Activated CD4-positive, alpha-beta T cell treated with anti-CD3 and anti-CD28 coated beads, Interleukin-2, amount 50 U/mL, for 4 hours (primary cell): ENCODE results near the gene ANKRD60.
A peak's percentile ranks its signal among the peaks of the same experiment; 100 is the strongest.

Experiments
- DNase-seq, 2 experiments: peaks; one replicate each; pipeline ENCODE4 v3.0.0-alpha.2; 2020

ANKRD60 gene

DNA sequence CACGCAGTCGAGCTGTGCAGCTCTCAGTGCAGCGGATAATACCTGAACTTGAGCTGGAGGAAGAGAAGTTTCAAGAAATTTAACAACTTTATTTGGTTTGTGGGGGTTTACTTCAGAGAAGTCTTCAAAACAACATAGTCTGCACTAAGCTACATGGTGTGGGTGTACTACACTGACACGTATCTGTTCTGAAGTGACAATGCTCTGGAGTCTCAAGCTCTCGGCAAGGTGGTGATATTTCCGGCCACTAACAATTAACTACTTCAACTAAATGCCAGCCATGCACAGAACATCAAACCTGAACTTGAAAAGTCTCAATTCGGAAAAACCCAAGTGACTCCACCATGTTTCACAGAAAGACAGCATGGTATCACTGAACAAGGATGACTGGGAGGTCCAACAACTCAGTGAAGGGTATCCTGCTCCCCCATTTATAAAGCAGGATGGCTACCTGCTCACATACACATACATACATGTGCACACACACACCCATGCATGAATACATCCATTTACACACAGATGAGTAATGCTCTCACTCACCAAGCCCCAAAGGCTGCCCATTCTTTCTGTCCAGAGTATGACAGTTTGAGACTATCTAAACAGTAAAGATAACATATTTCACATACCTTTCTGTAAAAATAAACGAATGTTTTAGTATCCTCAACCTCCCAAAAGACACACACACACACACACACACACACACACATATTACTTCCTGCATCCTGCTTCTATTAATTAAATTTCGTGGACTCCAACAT, 15.4 kb upstream of the ANKRD60 start:
- DNase-seq, result no peak

- no peak for DNase-seq
Measured at GRCh38 chr20:58242824-58243223, 14.4 kb upstream of the ANKRD60 start.

DNA sequence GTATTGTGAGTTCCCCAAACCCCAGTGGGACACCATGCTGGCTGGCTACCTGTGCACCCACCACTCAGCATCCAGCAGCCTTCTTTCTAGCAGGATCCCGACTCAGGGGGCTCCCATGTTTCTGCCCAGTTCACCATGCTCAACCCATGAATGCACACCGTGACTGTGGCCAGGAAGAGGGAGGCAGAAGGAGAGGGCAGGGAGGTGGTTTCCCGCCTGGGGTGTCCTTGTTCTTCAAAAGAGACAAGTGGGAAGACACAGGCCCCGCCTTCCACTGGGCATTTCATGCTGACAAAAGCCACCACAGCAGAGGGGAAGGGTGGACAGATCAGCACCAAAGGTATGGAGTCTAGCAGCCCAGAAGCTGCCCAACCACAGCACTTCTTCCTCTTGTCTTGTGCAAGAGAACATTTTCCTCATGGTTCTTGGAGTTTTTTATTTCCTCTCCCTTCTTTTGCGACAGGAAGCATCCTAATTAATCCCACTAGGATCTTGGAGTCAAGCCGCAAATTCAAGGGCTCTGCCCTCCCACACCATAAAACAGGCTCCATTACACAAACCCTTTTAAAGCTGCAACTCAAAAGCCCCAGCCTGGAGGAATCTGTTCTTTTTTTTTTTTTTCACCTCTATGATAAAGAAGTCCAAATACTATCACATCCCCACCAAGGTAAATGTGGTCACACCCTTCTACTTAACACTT, 13.5 kb upstream of the ANKRD60 start:
- DNase-seq, result no peak

- no peak for DNase-seq
Measured at GRCh38 chr20:58240471-58240870, 12.0 kb upstream of the ANKRD60 start.

DNA sequence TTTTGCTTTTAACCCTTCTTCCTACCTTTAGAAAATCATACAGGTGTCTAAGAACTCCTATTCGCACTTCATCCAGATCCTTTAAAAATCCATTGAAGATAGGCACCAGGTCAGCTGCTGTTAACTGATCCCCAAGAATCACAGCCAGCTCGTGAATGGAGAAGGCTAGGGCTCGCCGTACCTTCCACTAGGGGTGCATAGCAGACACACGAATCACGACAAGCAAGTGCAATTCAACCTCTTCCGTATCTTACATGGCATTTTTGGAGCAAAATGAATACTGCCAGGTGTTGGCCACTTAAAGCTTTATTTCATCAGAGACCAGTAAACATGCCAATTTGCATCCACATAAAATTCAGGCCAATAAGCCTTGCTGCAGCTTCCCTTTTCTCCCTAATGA, 10.8 kb upstream of the ANKRD60 start:
- DNase-seq, result no peak

GRCh38 chr20:58238490-58238889, 10.0 kb upstream of the ANKRD60 start:
- DNase-seq, result no peak

GRCh38 chr20:58237318-58238132, 9.1 kb upstream of the ANKRD60 start:
- DNase-seq, result no peak

DNA sequence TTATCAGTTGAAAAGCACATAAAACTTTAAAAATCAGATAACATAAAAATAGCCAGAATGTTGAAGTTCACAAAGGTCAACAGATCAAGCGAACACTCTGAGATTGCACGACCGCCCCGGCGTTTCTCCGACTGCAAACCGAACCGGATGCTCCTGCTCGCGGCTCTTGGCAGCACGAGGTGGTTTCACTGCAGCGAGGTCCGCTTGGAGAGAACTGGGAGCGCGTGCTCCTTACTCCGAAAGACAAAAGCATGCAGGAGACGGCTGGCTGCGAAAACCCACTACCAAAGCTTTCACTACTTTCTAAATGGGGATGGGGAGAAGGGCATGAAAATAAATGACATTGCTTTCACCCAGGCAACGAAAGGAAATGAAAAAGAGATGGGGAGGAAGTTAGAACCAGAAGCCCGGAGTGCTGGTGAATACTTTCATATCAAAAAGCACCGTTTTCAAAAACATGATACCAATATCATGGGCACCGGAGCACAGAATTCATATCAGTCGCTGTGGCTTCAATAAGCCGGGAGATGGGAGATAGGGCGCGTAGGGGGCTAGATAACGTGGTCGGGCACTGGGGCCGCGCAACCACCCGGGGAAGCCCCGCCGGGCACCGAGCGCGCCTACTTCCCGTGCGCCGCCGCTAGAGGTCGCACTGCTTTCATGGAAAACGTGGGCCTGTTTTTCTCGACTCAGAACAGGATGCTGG, 8.3 kb upstream of the ANKRD60 start:
- DNase-seq, result peak; percentile 82 to 85

DNA sequence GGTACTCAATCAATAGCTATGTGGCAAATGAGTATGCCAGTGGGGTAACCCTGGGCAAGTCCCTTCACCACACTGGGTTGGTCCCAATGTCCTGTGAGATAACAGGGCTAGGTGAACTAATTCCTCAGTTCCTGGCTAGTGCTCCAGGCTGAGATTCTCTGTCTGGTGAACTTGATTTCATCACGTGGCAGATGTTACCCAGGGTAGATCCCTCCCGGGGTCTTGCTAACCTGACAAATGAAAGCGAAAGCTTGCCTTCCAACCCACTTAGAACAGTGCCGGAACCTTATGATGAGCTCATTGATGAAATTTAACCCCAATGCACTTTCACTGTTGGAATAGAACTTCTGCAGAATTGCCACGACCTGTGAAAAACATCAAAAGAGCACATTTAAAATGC, 6.6 kb upstream of the ANKRD60 start:
- no peak for DNase-seq

DNA sequence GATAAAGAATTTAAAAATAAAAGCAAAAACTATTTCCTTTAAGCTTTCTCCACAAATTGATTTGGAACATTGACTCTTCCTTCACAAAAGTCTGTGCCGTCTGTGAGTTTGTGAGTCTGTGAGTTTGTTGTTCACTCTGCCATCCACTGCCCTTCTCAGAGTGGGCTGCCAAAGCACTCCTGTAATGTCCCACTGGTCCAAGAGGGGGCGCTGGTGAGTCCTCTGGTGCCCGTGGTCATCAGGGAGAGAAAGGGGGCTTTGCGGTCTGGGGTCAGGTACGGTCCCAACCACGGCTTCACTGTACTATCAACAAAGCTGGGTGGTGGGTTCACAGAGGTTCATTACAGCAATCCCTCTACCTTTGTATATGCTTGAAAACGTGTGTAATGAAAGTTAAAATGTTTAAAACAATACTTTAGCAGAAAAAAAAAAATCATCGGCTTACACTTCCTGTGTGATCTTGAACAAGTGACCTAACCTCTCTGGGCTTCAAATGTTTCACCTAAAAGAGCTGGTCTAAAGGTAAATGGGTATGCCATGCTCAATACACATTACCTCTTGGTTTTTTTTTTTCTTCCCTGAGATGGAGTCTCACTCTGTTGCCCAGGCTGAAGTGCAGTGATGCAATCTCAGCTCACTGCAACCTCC, 5.6 kb upstream of the ANKRD60 start:
- peak; percentile 24 to 32 for DNase-seq

GRCh38 chr20:58233393-58233792, 4.9 kb upstream of the ANKRD60 start:
- no peak for DNase-seq

DNA sequence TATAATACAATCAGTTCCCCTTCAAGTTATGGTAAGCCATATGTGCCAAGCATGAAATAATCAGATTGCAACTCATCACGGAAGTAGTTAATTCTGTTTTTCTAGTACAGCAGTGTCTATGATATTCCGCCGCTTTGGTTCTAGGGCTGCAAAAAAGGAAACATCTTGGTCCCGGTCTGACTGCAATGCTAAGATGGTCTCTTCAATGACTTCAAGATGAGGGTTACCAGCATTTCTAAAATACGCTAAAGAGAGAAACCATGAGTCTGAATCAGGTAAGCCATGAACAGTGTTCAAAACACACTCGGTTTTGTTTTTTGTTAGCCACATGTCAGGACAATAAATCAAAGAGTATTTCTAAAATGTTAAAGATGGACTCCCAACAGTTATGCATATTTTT, 3.2 kb upstream of the ANKRD60 start:
- DNase-seq, result no peak

GRCh38 chr20:58229198-58229798, 845 bp upstream of the ANKRD60 start:
- no peak for DNase-seq

- no peak for DNase-seq
Measured at GRCh38 chr20:58228103-58228483, 360 bp downstream of the ANKRD60 start.

DNA sequence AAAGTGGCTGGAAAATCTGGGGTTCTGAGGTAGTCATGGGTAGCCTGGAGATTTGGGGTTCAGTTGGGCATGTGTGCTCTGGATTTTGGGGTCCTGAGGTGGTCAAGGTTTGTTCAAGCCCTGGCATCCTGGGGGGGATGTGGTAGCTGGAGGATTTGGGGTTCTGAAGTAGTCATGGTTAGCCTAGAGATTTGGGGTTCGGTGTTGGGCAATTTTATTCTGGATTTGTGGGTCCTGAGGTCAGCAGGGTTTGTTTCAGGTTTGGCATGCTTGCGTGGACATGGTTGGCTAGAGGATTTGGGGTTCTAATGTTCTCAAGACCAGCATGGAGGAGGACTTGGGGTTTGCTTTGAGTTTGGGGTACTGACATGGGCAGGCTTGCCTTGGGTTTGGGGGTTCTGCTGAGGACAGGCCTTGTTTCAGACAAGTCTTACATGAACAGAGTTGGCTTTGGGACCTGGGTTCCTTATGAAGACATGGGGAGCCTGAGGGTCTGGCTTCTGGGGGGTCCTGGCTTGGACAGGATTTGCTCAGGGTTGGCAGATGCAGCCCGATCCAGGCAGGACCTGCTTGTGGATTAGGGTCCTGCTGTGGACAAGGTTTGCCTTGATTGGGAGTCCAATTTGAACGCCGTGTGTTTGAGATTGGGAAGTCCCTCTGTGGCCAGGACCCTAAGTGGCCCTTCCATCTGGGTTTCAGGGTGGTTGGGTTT, 906 bp downstream of the ANKRD60 start:
- DNase-seq, result no peak

DNA sequence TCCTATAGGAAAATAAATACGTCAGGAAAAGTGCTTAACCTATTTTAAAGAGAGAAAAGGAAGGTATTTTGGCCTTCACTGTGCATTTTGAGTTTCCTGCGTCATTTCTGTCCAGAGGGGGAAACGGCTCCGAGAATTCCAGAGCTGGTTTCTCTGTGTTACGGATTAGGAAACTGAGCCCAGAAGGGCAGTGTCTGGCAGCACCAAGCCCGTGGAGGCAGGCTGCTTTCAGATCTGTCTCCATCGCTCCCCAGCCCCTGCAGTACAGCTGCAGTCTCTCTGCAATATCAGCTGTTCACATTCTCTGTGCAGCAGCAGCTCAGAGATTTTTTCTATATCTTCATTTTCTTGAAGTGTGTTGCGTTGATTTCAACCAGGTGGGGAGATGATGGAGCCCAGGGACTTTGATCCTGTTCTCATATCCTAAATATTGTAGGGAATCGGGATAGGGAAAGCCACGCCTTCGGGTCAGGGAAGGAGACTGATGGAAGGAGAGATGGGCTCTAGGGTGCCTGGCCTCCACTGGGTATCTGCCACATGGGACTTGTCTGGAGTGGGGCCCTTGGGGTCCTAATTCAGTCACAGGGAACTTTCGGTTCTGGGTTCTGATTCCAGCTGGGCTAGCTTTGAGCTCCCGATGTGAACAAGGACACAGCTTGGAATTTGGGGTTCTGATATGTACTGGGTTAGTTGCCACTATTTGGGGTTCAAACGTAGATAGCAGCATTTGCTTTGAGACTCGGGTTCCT, 2.8 kb downstream of the ANKRD60 start:
- no peak for DNase-seq

DNA sequence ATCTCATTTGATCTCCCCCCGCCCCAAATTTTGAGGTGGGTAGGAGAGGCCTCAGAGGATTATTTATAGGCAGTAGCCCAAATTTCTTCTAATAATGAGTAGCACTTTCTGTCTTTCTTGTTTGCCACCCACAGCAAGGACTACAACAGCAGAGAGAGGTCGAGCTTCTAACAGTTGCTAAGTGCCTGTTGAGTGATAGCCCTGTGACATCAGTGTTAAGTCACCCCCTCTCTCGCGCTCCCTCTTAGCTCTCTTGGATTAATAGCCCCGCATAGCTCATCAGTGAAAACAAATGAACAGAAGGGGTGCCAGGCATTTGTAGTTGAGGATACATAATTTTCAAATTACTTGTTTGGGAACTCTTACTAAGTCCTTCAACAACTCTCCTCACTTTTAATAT, 3.5 kb downstream of the ANKRD60 start:
- DNase-seq, result no peak

DNA sequence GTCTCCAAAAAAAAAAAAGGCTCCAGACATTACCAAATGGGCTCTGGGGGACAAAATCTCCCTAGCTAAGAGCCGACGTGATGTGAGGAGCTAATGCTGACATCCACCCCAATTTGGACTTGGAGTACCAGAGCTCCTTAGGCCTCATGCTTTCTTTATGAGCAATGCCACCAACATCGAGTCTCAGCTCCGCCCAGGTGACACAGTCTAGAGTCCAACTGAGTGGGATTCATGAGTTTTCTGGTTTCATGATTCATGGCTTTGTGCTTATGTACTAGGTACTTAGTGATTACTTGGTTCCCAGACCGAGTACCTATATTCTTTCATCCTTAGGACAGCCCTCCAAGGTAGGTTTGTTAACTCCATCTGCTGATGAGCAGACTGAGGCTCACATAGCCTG, 4.4 kb downstream of the ANKRD60 start:
- DNase-seq, result no peak

DNA sequence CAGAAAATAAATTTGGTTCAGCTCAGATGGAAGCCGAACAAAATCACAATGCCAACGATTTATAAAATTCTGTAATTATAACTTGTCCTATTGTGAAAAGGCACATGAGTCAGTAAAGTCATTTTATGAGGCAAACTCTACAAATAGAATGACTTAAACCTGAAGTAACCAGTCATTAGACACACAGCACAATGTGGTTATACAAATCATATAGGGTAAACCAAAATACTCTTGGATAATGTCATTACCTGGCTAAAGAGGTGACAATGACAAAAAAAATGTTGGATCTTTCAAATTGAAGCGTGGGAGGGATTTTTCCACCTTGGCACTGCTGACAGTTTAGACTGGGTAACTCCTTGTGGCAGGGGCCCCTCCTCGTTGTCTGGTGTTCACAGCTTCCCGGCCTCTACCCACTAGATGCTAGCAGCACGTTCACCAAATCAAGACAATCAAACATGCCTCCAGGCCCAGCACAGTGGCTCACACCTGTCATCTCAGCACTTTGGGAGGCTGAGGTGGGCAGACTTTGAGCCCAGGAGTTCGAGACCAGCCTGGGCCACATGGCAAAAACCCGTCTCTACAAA, 5.0 kb downstream of the ANKRD60 start:
- DNase-seq, result no peak

GRCh38 chr20:58222446-58222845, 6.0 kb downstream of the ANKRD60 start:
- no peak for DNase-seq
